Limb (tissue), 2 donors: ENCODE results near the gene GLB1L2.
A peak's percentile ranks its signal among the peaks of the same experiment; 100 is the strongest.

Experiments used
- DNase-seq, 2 donors: peaks; one replicate each; pipeline ENCODE4 v3.0.0-alpha.2; 2016; ENCODE audit errors: extremely low spot score in 2 of 2

The GLB1L2 gene

DNA sequence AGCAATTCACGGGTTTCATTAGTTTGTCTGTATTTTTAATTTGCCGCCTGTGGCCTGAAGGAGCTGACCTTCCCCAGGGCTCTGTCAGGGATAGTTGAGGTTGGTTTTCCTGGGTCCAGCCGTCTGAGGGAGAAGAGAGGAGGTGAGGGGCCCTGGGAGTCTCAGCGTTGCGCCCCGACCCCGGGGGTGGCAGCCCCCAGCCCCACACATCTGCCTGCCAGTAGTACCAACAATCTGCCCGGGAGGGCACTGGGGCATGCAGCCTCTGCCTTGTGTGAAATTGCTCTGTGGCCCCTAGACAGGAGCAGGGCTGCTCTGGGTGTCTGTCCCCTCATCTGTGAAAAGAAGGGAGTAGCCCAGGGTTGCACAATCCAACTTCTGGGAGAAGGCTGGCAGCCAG is 73.6 kb downstream of the GLB1L2 start:
- DNase-seq: no peak

DNA sequence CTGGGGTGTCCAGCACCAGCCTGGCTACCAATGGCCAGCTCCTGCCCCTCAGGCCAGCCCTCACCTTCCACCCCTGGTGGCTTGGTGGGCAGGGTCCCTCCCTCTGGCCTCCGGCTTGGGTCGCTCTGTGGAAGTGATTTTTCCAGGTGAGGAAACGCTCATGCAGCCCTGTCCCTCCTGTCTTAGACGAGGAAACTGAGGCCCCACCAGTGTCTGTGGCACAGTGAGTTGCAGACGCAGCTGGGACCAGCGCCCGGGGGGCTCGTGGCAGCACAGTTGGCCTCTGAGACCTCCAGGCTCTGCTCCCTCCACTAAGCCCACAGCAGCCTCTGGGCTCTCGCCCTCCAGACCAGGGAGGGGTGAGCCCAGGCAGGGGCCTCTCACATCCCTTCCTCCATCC is 74.1 kb downstream of the GLB1L2 start:
- no peak for DNase-seq

DNA sequence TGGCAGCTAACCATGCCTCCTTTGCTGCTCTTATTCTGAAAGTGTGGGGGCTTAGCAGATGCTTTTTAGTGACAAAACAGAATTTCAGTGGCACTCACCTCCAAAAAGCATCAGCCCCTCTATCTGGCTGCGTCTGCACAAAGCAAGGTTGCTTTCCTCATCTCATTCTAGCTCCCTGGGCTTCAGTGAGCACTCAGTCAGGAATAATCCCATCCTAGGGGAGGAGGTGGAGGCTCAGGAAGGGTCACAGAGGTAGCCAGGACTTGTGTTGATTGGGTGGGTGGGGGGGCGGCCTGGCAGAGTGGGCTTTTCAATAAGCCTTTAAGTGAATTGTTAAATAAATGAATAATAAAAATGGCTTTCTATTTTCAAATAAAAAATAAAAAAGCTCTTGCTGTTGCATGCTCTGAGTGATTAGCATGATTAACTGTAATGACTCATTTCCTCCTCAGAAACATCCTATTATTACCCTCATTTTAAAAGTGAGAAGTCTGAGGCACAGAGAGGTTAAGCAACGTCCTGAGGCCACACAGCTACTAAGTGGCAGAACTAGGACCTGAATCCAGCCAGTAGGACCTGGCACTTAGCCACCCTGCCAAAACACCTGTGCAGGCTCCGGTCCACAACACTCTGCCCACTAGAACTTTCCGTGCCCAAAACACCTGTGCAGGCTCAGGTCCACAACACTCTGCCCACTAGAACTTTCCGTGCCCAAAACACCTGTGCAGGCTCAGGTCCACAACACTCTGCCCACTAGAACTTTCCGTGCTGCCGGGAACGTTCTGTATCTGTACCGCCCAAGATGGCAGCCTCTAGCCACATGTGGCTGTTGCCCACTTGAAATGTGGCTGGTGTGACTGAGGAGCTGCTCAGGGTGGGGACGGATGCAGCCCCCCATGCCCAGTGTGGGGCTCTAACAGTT is 74.7 kb downstream of the GLB1L2 start:
- DNase-seq: no peak

DNA sequence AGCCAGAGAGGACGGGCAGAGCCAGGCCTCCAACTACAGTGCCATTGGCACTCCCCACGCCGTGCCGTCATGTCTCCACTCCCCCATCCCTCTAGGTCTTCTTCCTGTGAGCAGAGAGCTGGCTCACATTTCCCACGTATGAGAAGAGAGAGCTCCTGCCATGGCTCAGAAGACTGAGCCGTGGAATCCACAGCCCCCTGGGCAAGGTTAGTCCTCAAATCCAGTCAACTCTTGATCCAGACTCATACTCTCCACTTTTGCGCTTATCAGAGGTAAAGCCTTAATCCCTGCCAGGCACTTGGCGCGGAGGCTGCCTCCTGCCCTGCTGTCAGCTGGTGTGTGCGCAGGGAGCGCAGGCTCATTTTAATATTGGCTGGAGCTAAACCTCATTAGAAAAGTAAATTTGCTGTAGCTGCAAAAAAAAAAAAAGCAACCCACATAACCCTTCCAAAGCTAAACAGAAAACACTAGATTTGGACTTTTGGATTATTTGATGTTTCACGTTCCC is 75.6 kb downstream of the GLB1L2 start:
- no peak for DNase-seq

DNA sequence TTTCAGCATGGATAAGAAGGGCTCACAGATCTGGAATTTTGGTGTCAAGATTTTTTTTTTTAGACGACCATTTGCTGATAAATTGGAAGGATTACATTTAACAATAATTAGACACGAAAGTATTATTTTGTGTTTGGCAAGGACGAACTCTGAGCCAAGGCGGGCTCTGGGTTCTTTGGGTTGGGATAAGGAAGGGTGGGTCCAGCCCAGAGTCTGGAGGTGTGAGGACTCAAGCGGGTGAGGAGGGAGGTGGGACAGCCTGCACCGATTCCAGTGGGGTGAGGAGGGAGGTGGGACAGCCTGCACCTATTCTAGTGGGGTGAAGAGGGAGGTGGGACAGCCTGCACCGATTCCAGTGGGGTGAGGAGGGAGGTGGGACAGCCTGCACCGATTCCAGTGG is 76.1 kb downstream of the GLB1L2 start:
- no peak for DNase-seq

DNA sequence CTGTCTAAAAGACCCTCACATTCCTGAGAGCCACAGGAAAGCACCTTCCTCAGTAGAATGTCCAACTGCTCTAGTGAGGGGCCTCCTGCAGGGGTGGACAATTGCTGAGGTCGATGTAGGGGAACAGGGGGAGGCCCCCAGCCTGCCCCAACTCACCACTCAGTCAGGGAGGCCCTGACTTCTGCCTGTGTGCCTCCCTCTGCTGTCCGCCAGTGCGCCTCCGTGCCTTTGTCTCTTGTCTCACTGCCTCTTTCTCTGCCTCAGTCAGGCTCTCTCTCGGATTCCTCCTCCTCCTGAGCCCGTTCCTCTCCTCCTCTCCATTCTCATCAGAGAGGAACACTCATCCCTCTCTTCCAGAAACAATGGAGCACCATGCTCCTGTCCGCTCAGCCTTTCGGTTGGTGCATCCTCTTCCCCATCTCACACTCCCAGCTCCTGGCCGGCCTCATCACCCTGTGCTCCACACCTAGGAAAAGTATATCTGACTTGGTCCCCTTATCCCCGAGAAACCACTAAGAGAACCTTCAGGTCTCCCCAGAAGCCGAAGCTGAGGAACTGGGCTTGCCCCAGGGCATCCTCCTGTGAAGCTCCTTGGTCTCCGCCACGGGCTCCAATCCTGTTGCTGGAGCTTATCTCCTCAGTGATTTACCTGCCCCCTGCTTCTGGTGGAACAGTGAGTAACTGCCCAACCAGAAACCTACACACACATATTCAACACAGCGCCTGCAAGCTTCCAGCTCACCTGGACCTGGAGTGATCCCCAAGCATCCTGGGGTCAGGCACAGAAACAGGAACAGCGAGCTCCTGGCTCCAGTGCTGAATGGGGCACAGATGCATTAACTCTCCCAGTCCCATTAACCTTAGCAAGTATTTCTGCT is 78.0 kb downstream of the GLB1L2 start:
- no peak for DNase-seq

DNA sequence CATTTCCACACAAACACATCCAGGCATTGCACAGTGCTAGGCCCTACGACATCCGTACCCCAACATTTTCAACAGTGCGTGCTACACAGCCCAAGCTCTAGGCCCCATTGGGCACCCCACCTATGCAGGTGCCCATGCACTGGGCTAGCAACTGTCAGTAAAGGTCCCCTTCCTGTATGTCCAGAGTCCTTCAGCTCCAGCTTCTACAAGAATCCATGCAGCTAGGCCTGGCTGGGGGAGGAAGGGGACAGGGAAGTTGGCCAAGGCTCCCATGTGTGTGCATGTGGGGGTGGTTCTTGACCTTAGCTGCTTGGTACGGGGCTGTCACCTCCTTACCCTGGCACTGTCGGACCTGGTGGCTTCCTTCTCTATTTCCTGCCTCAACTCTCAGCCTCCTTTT is 79.0 kb downstream of the GLB1L2 start:
- no peak for DNase-seq

DNA sequence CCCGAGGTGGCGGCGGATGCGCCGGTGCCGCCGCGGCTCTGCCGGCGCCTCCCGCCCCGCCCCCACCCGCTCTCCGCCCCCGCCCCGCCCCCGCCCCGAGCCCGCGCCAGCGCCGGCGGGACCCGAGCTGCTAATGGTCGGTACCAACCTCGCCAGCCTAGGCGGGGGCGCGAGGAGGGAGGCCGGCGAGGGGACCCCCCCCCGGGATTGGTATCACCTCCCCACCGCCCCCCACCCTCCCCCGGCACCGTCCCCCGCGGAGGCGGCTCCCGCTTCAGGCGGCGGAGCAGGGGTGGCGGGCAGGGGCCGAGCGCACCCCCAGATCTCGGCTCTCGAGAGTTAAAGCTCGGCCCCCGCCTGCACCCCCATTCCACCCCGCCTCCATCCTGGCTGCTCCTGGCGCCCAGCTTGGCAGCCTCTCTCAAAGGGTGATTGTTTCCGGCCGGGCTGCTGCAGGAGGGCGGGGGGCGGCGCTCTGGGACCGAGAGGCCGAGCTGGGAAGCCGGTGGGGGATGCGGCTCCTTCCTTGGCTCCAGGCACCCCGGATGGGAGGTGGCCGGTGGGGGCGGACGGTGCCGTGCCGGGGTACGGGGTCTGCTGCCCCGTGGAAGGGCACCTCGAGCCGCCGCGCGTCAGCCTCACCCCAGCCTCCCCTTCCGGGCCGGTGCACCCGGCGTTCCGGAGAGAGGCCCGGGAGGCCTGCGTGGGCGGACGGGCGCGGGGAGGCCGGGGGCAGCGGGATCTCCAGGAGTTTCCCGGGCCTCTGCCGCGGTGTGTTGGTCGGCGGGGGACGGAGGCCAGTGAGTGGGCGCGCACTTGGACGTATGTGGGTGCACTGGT is 80.6 kb downstream of the GLB1L2 start, which contains the start of gene B3GAT1:
TSS of gene B3GAT1 (minus strand) at position 40 of the 840 bp plus-strand sequence. CDS start 24,583 bp downstream, outside the sequence.
- DNase-seq: peak in 1 of 2 donors; percentile 75

DNA sequence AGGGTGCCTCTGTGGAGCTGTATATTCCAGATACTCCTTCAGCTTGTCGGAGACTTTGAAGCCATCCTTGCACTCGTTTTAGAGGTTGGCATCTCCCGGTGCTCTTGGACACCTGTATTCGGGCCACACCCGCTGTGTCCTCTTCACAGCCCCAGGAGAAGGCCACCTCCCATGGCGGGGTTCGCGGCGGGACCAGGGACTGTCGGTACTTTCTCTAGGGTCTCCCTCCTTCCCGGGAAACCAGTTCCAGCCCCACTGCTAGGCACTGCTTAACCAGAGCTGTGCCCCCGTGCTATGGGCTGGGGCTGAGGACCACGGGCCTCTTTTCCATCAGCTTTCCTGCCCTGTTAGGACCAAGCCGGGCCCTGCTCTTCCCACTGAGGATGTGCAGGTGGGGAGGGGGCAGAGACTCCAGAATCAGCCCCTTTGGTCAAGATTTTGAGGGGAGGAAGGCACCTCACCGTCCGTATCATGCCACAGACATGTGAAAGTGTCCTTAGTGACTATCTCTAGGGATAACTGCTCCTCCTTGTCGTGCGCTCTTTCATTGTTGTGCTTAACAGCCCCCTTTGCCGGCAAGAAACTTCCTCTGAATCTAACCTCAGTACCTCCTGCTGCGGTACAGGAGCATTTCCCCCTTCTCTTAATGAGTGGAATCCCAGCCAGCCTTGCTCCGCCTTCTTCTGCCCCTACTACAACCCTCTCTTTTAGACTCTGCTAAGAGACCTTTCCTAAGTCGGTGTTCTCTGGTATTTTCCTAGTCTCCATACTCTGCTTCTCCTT is 81.4 kb downstream of the GLB1L2 start:
- DNase-seq: no peak

DNA sequence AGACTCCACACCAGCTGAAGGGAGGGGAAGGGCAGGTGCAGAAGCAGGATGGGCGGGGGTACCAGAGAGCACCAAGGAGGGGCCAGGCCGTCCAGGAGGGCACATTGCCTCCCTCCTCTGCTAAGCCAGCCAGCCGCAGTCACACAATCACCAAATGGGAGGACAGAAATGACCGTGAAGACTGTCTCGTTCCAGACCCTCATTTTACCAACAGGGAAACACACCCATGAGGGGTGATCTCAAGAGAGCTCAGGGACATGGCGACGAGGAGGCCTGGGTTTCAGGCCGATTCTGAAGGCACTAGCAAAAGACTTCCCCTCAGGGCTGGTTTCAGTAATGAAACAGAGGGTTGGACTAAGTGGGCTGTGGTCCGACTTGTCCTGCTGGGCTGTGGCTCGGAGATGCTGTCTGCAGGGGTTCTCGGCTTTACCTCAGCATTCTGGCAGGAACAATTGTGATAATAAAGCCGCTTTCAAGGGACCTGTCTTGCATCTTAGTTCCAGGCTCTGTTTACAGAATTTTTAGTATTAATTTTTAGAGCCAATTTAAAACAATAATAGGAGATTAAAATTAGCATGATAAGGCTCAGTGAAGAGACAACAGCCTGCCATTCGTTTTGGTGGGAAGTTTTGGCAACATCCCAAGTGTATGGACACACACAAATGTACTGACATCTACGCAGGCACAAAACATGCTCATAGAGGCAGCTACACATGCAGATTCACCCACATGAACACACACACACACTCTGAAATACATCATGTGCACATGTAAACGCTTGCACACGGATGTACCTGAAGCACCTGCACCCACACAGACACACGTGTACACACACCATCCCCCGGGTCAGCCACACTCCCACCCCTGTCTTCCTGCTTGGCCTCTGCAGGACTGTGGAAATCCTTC is 82.3 kb downstream of the GLB1L2 start:
- DNase-seq: no peak

DNA sequence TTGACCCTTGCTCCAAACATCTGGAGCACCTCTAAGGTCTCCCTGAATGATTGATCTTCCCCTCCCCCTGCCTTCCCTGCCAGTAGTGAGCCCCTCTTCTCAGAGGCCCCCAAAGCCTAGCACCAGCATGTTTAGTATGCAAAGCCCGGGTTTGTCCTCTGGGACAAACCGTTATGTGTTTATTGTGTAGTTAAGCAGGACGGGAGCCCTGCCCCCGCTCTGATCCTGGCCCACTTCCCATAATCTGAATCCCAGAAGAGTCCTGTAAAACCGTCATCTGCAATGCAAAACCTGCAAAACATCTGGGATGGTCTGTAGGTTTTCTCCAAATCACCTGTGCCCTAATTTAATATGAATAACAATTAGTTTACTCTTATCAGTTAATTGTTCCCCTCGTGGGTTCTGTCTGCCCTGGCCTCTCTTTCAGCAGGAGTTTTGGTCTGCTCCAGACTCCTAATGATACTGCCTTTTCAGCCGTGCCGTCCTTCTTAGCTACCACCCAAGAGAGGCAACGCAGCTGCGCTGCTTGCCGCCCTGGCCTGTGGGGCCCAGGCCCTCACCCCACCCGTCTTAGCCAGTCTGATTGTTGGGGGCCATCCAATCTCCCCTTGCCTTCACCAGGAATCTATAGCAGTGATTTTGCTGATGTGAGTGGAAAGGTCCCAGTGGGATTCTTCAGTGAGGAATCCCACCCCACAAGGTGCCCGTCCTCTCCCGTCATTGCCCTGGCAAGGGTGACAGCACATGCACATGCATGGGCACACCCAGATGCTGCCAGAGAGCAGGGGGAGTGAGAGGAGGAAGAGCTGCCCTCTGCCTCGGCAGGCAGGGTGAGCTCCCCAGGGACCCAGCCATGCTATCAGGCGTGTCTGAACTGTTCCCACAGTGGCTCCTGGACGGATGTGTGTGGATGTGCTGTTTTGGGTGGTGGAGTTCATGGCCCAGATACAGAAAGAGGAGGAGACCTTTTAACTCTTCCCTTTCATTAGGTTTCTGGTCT is 83.3 kb downstream of the GLB1L2 start:
- DNase-seq: peak in 1 of 2 donors; percentile 53

DNA sequence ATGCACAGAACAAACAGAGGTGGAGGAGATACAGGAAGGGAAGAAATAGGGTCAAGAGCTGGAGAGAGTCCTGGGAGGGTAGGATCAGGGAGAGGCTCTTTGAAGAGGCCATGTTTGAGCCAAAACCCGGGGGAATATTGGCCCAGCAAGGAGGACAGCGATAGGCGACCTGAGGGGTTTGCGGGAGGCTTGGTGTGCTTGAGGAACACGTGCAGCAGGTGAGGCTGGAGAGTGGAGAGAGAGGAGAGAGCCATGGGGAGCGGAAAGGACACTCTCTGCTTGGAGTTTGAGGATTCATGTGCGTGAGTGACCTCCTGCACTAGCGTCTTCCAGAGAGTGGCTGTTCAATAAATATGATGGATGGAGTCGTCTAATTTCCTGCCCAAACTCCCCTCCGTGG is 84.9 kb downstream of the GLB1L2 start:
- DNase-seq: no peak

DNA sequence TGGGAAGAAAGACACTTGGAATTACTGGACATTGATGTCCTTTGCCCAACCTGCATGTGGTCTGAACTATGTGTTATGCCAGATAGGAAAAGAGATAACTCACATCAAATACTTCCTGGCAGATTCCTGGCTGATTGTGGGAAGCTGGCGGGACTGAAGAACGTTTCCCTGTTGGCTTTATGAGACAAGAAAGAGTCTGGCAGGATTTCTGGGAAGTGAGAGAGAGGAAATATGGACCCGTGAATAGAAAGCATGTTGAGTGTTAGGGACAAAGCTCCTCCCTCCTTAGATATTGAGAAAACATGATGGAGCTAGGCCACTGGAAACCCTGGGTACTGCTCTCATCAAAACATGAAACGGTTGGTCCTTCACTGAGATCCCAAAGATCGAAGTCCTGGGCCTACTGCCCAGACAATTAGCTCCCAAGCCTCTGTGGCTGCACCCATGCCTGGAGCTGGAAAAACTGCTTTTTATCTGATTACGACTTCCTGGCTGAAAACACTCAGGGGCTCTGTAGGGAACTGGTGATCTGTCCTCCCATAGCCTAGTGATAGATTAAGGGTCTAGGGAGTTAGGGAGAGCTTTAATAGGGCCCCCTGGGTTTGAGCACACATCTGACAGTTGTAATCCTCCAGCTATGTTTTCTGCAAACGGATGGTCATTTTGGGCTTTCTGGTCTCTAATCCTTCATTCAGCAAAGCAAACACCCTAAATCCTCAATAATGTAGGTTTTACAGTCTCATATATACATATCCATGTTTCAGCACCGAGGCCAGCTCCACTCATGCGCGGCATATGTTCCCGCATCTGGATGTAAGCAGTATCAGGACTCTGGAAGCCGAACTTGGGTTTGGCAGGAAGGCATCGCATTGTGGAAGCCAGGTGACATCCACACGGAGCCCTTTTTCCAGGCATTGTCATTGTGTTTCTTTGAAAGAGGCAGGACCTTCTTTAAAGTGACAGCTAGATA is 86.4 kb downstream of the GLB1L2 start:
- peak; percentile 56 to 80 for DNase-seq

DNA sequence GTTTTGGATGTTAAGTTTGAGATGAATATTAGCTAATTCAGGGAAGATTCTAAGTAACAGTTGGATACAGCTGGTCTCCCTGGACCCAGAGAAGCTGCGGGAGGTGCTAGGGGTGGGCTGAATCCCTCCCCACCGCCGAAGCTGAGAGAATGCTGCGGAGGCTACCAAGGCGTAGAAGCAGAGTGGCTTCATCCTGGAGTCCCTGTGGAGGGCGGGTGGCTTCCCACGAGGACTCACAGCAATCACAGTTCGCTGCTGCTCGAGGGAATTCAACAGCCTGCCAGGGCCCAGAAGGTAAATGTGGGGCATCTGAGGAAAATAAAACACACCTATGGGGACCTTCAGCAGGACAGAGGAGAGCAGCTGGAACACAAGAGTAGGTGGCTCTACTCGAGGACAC is 91.3 kb downstream of the GLB1L2 start:
- no peak for DNase-seq

DNA sequence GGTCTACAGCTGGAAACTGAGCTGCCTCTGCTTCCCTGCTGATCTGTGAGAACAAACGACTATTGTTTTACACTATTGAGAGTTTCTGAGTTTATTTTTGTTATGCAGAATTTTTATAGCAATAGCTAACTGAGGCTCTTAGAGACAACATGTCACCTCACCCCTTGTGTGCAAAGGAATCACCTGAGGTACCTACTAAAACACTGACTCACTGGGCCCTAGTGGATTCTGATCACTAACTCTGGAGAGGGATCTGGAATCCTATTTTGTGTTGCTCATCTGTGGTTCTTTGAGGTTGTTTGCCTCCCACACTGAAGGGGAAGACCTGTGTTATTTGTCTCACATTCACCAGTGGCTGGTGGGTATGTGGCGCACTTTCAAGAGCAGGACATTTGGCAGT is 93.6 kb downstream of the GLB1L2 start:
- DNase-seq: no peak
